ENCODE data around the gene ZNF385D. TPM values are rescaled to one million over a fixed set of nuclear protein-coding genes. Genes with fewer than 3 reads are reported as not detected.

ZNF385D gene
- total and polyA plus RNA-seq, 7 donors, result under 0.01 to 4.3 (median 1.2) TPM

- TF ChIP-seq POLR2A (IDR thresholded peaks at IDR 0.05), result no peak
- no peak for TF ChIP-seq EP300 (IDR thresholded peaks at IDR 0.05)
- TF ChIP-seq CTCF (IDR thresholded peaks at IDR 0.05), result no peak
- no peak for TF ChIP-seq POLR2AphosphoS5 (IDR thresholded peaks at IDR 0.05)
- Histone ChIP-seq H3K27me3 (no peaks in the 10 kb centered on the region), H3K9me3 (no peaks in the 10 kb centered on the region), H3K4me1 (no peaks in the 10 kb centered on the region), H3K36me3 (no peaks in the 10 kb centered on the region), H3K27ac (peak overlapping the region in 1 of 4 donors; percentile 70), H3K4me3 (no peak overlapping the region)
- intact Hi-C loops (cut with DNase I), result no loop called here
- no peak for DNase-seq
Observed at GRCh38 chr3:21682206-21682605, 68.8 kb downstream of the ZNF385D start.

- H3K4me3 ChIP-seq, result no peak overlapping the region
- no peak overlapping the region for H3K27ac ChIP-seq
- H3K4me1 ChIP-seq, result no peaks in the 10 kb centered on the region
- no peaks in the 10 kb centered on the region for H3K9me3 ChIP-seq
- H3K27me3 ChIP-seq, result no peaks in the 10 kb centered on the region
- intact Hi-C loops (cut with DNase I), result no loop called here
- 64 to 77% methylated on average over 3 of the region's 3 CpGs for WGBS, 2 donors
- DNase-seq, result no peak
- no peaks in the 10 kb centered on the region for H3K36me3 ChIP-seq
- no peak for TF ChIP-seq EP300 (IDR thresholded peaks at IDR 0.05)
- TF ChIP-seq CTCF (IDR thresholded peaks at IDR 0.05), result no peak
- TF ChIP-seq POLR2AphosphoS5 (IDR thresholded peaks at IDR 0.05), result no peak
- no peak for TF ChIP-seq POLR2A (IDR thresholded peaks at IDR 0.05)
Observed at GRCh38 chr3:21673393-21673792, 77.6 kb downstream of the ZNF385D start.

GRCh38 chr3:21672303-21672702 lies 78.7 kb downstream of the ZNF385D start:
- no peak overlapping the region for H3K27ac ChIP-seq
- TF ChIP-seq CTCF (IDR thresholded peaks at IDR 0.05), result no peak
- no peak for TF ChIP-seq POLR2AphosphoS5 (IDR thresholded peaks at IDR 0.05)
- H3K36me3 ChIP-seq, result no peaks in the 10 kb centered on the region
- H3K4me1 ChIP-seq, result no peaks in the 10 kb centered on the region
- no peak overlapping the region for H3K4me3 ChIP-seq
- 69 to 74% methylated on average over 1 of the region's 1 CpG for WGBS, 2 donors
- intact Hi-C loops (cut with DNase I), result no loop called here
- DNase-seq, result no peak
- no peaks in the 10 kb centered on the region for H3K27me3 ChIP-seq
- H3K9me3 ChIP-seq, result no peaks in the 10 kb centered on the region

- 78 to 80% methylated on average over 6 of the region's 6 CpGs for WGBS, 2 donors
- TF ChIP-seq POLR2A (IDR thresholded peaks at IDR 0.05) (no peak), POLR2AphosphoS5 (IDR thresholded peaks at IDR 0.05) (no peak), CTCF (IDR thresholded peaks at IDR 0.05) (no peak), EP300 (IDR thresholded peaks at IDR 0.05) (no peak)
- H3K4me3 ChIP-seq, result no peak overlapping the region
- no peaks in the 10 kb centered on the region for H3K36me3 ChIP-seq
- intact Hi-C loops (cut with DNase I), result no loop called here
- H3K27me3 ChIP-seq, result no peaks in the 10 kb centered on the region
- no peaks in the 10 kb centered on the region for H3K4me1 ChIP-seq
- DNase-seq, result no peak
- H3K27ac ChIP-seq, result no peak overlapping the region
- no peaks in the 10 kb centered on the region for H3K9me3 ChIP-seq
Observed at GRCh38 chr3:21670386-21670785, 80.6 kb downstream of the ZNF385D start.

- no peak overlapping the region for H3K27ac ChIP-seq
- H3K36me3 ChIP-seq, result no peaks in the 10 kb centered on the region
- H3K9me3 ChIP-seq, result no peaks in the 10 kb centered on the region
- 61 to 78% methylated on average over 1 of the region's 1 CpG for WGBS, 2 donors
- H3K27me3 ChIP-seq, result no peaks in the 10 kb centered on the region
- no peak for DNase-seq
- H3K4me1 ChIP-seq, result no peaks in the 10 kb centered on the region
- TF ChIP-seq CTCF (IDR thresholded peaks at IDR 0.05), result no peak
- no peak for TF ChIP-seq POLR2A (IDR thresholded peaks at IDR 0.05)
- no peak for TF ChIP-seq EP300 (IDR thresholded peaks at IDR 0.05)
- no peak for TF ChIP-seq POLR2AphosphoS5 (IDR thresholded peaks at IDR 0.05)
- intact Hi-C loops (cut with DNase I), result no loop called here
- no peak overlapping the region for H3K4me3 ChIP-seq
Observed at GRCh38 chr3:21668012-21668411, 83.0 kb downstream of the ZNF385D start.
